IMR-90 (cell line): ENCODE results near the gene DNASE2.

ENCODE experiments used
- MAFK ChIP-seq: IDR thresholded peaks from 2 replicates; pipeline ENCODE4 v1.6.1; 2012; ENCODE audit warnings: low read depth, low read length, improper control_type of control experiment
- RFX5 ChIP-seq: IDR thresholded peaks from 2 replicates; pipeline ENCODE4 v1.8.0; 2012; ENCODE audit warnings: low read depth, mild to moderate bottlenecking, low read length, moderate library complexity
- TF ChIP-seq, protein P1 (sequence below): conservative IDR thresholded peaks from 2 replicates; pipeline ENCODE4 v1.5.1; 2012; ENCODE audit warnings: mild to moderate bottlenecking, low read depth, low read length, improper control_type of control experiment

DNA sequence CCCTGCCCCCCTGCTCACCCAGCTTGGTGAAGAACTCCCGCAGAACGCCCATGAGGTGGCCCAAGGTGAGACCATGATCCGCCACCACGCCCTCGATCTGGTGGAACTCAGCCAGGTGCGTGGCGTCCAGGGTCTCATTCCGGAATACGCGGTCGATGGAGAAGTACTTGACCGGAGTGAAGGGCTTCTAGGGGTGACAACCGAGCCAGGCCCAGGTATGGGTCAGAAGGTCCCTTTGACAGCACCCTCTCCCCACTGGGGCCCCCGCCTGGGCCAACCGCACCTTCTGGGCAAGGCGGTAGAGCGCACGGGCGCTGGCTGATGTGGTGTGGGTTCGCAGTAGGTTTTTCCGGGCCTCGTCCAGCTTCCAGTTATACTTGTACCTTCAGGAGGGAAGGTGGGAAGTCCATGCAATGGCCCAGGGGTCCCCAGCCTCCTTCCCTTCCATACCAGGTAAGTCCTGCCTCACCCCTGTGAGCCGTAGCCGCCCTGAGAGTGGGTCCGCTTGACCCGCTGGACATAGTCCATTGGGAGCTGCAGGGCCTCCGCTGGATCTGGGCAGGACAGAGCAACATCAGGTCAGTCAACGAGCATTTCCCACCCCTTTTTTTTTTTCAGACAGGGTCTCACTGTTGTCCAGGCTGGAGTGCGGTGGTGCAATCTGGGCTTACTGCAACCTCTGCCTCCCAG lies 43.5 kb upstream of the DNASE2 start:
- TF ChIP-seq, protein P1, sequence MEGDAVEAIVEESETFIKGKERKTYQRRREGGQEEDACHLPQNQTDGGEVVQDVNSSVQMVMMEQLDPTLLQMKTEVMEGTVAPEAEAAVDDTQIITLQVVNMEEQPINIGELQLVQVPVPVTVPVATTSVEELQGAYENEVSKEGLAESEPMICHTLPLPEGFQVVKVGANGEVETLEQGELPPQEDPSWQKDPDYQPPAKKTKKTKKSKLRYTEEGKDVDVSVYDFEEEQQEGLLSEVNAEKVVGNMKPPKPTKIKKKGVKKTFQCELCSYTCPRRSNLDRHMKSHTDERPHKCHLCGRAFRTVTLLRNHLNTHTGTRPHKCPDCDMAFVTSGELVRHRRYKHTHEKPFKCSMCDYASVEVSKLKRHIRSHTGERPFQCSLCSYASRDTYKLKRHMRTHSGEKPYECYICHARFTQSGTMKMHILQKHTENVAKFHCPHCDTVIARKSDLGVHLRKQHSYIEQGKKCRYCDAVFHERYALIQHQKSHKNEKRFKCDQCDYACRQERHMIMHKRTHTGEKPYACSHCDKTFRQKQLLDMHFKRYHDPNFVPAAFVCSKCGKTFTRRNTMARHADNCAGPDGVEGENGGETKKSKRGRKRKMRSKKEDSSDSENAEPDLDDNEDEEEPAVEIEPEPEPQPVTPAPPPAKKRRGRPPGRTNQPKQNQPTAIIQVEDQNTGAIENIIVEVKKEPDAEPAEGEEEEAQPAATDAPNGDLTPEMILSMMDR, result no peak
- no peak for TF ChIP-seq MAFK
- no peak for TF ChIP-seq RFX5
